Activated T-cell treated with anti-CD3 and anti-CD28 coated beads for 24 hours (primary cell): Measurements from ENCODE around the gene THOC5.
"Not testable (repeated sequence)": the region's sequence is repeated elsewhere in the genome, so short reads cannot be mapped to it uniquely, and the experiment has no call there.

Source experiments
- DNase-seq: peaks from one replicate; pipeline ENCODE4 v3.0.0-alpha.2; 2020; ENCODE audit warnings: low read depth

THOC5 gene

DNA sequence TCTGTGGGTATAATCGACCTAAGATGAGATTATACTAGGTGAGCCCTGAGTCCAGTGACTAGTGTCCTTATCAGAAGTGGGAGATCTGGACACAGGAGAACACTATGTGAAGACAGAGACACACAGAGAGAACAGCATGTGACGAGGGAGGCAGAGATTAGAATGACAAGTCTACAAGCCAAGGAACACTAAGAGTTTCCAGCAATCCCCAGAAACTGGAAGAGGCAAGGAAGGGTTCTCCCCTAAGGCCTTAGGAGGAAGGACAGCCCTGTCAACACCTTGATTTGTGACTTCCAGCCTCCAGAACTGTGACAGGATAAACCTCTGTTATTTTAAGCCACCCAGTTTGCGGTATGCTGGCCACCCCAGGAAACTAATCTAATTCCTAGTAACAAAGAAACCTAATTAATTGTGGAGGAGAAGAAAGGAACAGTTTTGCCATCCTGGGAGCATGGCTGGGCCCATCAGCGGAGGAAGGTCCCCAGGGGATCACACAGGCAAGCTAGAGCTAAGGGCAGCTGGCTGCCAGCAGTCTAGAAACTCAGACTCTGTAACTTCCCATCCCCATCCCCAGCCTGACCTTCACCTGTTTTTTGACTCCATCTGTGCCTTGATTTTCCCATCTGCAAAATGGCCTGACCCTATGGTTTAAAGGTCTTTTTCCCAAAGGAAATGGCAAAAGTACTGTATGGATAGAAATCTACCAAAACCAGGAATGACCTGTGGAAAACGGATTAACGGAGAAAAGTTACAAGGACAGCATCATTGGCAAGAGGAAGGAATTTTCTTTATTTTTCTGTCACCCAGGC lies 10.3 kb upstream of the THOC5 start:
- no peak for DNase-seq

DNA sequence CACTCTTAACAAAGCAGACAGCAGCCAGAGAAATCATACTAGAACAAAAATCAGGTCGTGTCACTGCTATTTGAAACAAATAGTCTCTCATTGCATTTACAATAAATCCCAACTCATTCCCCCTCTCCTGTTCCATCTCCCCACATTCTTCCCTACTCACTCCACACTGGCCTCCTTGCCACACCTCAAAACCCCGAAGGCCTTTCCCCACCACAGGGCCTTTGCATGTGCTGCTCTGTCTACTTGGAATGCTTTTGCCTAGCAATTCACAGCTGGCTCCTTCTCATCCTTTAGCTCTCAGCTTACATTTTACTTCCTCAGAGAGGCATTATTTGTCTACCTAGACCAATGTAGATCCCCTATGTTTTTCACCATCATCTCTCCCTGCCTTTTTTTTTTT lies 6.3 kb upstream of the THOC5 start:
- DNase-seq: no peak

DNA sequence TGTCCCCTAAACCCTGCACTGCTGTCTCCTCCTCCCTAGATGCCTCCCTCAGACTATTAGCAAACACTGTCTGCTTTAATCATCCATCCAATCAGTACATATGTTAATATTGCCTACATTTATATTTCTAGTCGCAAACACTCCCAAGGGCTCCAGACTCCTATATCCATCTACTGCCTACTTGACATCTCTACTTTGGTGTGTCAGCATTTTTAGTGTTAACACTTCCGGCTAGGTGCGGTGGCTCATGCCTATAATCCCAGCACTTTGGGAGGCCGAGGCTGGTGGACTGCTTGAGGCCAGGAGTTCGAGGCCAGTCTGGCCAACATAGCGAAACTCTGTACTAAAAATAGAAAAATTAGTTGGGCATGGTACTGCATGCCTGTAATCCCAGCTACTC lies 5.5 kb upstream of the THOC5 start:
- DNase-seq: no peak

DNA sequence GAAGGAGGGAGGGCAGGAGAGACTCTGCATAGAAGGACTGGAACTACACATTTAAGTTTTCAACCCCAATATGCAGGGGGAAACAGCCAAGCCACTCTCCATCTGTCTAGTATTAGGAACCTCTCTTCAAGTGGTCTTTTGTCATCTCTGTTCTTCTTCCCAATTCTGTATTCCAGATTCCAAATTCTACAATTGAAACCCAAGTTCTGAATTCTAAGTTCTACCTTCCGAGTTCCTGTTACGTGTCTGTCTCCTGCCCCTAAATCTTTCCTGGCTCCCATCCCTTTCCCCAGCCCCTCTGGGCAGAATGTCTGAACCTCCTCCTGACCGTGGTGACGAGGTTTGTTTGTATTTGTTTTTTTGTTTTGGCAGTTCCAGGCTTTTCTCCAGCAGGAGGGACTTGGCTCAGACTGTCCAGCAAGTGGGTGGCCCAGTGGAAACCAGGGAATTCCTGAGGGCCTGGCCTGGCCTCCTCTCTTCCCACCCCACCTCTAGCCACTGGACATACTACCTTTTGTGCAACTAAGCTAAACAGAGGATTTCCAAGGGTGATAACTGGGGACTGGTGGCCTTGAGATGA lies 1.6 kb upstream of the THOC5 start:
- DNase-seq: no peak

DNA sequence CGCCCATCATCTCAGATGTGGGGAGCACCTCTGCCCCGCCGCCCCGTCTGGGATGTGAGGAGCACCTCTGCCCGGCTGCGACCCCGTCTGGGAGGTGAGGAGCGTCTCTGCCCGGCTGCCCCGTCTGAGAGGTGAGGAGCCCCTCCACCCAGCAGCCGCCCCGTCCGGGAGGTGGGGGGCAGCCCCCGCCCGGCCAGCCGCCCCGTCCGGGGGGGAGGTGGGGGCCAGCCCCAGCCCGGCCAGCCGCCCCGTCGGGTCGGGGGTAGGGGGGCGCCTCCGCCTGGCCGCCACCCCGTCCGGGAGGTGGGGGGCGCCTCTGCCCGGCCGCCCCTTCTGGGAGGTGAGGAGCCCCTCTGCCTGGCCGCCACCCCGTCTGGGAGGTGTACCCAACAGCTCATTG lies 1.2 kb downstream of the THOC5 start:
- not testable (repeated sequence) for DNase-seq

DNA sequence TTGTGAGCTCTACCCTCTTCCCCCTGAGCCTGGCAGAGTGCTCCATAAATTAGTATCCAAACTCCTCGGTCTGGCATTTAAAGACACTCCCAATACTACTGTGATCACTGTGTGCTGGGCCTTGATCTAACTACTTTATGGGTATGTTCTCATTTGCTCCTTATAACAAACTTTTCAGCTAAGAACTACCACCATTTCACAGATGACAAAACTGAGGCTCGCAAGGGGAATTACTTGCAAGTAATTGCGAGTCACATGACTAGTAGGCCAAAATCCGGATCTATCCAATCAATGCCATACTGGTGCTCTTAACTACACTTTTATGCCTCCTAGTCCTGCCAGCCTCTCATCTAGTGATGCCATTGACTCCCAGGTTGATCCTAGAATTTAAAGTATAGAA lies 3.6 kb downstream of the THOC5 start:
- no peak for DNase-seq

DNA sequence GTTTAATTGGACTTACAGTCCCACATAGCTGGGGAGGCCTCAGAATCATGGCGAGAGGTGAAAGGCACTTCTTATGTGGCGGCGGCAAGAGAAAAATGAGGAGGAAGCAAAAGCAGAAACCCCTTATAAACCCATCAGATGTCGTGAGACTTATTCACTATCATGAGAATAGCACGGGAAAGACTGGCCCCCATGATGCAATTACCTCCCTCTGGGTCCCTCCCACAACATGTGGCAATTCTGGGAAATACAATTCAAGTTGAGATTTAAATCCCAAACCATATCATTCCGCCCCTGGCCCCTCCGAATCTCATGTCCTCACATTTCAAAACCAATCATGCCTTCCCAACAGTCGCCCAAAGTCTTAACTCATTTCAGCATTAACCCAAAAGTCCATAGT lies 8.5 kb downstream of the THOC5 start:
- not testable (repeated sequence) for DNase-seq

DNA sequence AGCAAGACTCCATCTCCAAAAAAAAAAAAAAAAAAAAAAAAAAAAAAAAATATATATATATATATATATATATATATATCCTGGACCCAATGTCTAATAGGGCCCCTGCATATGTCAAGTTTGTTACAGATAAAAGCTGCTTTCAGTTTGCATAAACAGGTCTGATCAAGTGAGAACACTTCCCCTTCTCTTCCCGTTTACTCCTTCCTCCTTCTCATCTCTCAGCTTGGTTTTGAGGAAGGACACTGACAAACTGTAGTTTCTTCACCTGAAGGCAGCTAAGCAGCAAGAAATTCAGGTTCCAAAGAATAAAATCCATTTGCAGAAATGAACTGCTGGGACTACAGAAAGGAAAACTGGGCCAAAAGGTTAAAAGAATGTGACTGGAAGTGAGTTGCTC lies 11.7 kb downstream of the THOC5 start:
- no peak for DNase-seq

DNA sequence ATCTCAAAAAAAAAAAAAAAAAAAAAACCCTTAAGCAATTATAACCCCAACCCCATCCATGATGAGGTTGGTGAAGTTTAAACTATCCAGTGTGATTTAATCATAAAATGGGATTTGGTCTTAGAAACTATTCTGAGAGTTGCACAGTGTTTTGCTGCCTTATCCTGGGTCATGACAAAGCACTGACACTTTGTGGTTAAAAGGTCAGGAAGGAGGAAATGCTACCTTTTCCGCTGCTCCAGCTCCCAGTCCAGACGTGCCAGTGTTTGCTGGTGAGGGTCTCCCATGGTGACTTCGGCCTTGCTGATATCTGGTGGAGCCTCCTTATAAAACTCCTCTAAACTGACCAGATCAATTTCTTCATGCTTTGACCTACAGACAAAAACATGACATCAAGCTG lies 14.5 kb downstream of the THOC5 start:
- DNase-seq: no peak

DNA sequence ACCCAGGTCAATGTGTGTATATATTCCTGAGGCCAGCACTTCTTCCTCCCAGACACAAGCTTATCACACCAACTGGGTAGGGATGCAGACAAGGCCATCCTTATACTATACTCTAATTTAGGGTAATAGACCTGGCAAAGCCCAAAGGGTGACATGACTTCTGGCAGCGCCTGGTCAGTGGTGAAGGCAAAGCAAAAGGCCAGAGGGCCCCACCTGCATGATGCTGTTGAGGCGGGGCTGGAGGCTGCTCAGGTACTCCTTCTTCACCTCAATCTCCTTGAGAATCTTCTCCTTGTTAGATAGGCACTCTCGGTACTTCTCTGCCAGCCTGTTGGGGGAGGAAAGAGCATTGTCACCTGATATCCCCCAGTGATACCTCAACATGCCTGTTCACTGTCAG lies 17.1 kb downstream of the THOC5 start:
- no peak for DNase-seq

DNA sequence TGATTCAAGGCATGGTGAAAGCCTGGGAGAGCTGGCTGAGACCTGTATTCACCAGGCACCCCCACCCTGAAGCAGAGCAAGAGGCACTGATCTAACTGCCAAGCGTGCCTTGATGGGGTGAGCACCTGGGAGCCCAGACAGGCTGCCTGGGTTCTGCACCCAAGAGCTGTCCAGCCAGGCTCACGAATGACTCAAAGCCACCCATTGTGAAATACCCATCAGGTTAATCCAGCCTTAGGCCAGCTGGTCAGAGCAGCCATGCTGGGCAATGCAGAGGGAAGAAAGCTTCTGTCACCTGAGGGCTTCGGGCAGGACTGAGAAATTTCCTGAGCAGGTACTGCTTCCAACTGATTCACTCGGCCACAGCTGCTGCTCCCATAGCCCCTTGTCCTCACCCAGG lies 22.1 kb downstream of the THOC5 start:
- no peak for DNase-seq

DNA sequence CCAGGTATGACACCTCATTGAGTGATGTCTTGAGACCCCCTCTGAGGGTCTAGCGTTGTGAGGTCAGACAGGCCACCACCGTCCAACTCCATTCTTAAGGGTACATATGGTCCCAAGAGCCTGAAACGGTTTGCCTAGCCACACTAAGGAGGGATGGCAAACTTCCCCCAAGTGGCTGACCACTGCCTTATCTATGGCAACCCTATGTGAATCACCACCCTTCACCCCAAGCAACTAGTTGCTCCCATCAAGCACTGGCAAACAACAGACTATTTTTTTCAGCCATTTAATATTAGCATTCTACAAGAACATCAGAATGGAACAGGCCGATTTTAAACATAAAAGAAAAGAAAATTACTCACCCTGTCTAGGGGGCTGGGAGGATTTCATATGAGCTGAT lies 22.8 kb downstream of the THOC5 start:
- no peak for DNase-seq

DNA sequence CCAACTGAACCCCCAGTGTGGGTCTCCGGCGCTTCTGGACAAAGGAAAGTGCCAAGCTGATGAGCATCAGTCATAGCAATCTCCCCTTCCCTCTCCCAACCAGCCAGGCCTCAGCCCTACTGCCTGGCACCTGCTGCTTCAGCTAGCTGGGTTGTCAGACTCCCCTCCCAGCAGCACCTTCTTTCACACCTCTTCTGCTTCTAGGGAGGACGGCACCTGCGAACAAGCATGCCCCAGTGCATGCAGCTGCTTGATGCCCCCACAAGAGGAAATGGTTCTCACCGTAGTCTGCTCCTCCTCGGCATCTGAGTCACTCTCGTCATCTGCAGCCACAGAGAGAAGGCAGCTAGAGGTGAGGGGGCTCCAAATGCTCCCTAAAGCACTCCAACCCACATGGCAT lies 25.4 kb downstream of the THOC5 start:
- DNase-seq: no peak

DNA sequence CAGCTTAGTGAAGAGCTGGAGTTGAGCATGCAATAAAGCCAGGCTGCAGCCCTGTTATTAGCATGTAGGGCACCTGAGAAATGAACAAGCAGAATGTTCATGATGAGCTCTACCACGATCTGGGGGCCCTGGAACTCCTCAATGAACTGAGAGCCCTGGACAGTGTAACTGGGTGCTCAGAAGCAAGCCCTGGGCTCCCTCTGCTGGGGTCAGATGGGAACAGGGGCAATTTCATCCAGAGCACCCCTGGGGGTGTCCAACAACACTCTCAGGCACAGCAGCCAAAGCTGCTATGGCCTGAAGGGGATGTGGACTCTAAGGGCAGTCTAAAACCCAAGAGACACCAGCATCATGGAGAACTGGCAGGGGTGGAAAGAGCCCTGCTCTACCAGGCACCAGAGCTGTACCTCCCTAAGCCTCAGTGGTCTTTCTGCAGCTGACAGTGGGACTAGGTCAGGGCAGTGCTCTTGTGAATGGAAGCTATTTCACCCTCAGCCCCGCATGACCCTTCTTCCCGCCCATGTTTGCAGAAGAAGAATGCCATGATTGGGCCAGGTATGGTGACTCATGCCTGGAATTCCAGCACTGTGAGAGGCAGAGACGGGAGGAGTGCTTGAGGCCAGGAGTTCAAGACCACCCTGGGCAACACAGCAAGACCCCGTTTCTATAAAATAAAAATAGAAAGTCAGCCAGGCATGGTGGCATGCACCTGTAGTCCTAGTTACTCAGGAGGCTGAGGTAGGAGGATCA lies 28.9 kb downstream of the THOC5 start:
- DNase-seq: no peak

DNA sequence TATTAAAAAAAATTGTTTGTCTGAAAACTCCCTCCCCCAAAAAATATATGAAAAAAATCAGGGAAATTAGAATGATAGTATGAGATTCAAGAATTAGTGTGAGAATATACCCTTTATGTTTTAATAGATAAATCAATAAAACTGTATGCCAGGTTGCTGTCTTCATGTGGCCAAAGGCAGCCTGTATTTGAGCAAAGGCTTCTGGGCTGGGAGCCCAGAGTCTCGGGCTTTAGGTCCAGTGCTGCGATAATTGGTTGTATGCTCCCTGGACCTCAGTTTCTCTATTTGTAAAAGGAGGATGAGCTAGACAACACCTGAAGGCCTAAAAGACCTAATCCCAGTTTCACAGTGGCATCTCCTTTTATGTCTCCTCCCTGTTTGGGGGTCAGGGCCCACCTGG lies 29.8 kb downstream of the THOC5 start:
- no peak for DNase-seq

DNA sequence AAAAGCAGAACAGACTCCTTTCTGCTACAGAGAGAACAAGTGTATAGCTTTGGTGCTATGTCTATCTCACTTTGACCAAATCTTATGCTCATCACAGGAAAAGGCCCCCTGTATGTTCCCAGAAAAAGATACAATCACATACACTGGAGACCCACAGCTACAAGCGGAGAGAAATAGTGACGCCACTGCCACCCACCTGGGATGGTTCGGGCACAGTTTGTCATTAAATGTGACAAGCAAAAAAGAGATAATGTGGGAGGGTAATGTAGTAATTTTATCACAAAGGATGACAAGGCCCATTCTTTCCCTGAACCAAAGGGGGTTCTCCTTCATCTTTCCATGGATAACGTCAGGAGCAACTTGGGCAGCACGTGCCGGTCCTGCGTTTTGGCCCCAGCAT lies 32.0 kb downstream of the THOC5 start:
- no peak for DNase-seq

DNA sequence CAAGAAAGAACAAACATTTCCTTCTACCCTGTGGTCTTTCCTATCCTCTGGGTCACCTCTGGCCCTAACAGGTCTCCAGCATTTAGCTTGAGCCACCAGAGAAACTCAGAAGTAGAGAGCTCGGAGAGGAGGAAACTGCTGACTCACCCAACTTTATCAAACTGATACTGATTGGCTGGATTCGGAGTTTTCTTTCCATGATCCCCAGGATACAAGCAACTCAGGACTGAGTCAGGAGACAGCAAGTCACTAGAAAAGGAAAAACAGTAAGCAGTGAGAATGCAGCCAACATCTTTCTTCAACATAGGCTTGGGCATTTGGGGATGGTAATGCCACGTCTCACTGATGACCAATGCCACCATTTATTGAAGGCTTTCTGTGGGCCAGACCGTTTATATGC lies 32.7 kb downstream of the THOC5 start:
- DNase-seq: no peak

DNA sequence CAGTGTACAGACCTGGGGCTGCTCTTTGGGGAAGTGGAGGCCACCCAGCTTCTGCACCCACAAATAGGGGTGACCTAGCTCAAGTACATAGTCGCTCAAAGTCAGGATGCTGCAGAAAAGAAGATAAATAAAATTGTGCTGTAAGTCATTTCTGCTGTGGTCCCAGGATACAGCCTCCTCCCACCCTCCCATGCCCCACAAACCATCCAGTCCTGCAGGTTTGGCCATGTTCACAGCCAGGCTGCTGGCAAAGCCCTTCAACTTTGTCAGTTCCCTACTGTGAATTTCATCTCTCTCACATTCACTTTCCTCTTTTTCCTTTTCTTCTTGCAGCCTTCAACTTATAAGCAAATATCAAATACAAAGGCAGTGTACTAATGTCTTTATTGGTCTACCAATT lies 33.6 kb downstream of the THOC5 start:
- no peak for DNase-seq

DNA sequence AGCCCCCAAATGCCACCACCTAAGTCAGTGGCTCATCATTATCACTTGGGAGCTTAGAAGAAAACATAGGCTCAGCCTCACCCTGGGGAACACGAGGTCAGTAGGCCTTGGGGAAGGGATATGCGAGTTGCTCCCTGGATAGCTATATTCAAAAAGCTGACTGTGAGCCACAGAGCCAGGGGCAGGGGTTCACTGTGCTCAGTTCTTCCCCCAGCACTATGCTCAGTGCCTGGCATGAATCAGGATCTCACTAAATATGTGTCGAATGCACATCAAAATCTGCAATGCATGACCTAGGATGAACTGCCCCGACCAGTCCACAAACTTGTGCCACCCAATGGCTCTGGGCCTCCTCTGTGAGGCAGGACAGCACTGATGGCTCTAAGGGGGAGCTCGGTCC lies 35.1 kb downstream of the THOC5 start:
- no peak for DNase-seq

DNA sequence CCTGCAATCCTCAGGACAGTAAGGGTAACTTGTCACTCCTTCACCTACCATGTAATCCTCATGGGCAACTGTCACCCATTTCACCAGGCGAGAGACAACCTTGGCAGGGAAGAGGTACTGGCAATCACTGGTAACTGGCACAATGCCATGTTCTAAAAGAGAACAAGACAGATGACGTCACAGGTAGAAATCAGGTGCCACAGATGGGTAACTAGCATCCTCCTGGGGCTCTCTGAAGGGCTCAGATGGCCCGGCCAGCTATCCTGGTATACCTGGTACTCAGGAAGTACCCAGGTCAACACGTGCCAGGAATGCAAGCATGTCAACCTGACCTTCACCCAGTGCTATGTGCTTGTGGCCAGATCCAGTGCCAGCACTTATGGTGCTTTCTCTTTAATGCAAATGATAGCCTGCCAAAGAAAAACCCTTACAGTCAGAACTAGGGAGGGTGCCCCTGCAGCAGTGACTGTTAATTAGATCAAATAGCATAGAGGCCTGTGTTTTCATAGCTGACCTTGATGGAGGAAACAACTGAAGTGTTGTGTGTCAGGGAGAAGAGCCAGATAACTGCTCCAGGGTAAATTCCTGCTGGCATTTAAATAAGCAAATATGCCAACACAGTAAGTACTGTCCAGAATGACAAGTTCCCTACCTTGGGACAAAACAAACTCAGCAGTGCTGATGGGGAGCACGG lies 36.2 kb downstream of the THOC5 start:
- no peak for DNase-seq

DNA sequence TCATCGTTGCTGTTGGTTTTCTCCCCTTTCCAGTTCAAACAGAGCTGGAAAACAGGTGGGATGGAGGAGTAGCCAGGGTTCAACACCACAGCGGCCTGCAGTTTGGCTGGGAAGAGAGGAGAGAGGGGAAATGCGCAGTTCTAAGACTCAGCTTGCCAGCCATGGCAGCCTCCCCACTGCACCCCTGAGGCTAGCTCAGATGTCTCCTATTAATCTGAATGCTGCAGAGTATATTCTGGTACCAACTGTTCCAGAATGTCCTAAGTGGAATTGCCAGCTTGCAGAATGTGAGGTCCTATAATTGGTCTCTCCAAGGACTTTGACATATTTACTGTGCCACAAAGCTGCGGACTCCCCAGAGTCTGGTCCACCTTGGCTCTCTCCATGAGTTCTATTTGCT lies 41.5 kb downstream of the THOC5 start:
- no peak for DNase-seq

DNA sequence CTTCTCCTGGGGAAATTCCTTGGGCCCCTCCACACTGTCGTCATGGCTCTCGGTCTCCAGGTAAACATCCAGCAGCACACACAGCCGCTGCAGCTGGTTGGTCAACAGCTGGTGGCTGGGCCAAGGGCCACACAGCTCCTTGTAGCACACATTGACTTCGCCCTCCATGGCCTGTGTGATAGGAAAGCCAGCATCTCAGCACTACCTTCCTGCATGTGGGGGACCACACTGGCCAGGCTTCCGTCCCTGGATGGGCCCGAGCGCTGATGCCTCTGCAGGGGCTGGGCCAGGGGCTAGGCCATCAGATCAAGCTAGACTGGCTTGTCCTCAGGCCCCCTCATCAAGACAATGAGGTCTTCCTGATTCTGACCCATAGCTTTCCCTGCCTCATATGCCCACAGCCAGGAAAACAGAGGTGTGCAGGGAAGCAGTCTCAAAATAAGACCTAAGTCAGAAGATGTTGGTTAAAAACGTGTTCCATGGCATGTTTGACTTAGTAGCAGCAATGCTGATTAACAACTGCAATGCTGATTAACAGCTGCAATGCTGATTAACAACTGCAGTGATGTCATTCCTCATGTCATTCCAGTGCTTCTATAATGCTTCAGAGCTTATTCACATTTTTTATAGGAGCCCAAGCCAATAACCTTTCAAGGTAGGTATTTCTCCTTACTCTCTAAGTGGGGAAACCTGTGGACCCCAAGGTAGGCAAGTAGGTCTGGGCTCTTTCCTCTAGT lies 42.3 kb downstream of the THOC5 start:
- no peak for DNase-seq
